ENCODE data around the gene OR2D3.
"Not testable (repeated sequence)": the region's sequence is repeated elsewhere in the genome, so short reads cannot be mapped to it uniquely, and the experiment has no call there.

The OR2D3 gene

GRCh38 chr11:6920702-6921101 is at the start of gene OR2D3:
Gene OR2D3 (plus strand): TSS chr11:6921002. CDS start chr11:6921002, 0 bp downstream.
- H3K4me3 ChIP-seq (replicated peaks; ENCODE audit: low read depth, low read length), result no peak within 1 kb of the TSS
- H3K27me3 ChIP-seq (replicated peaks; ENCODE audit: control insufficient read depth, insufficient read depth, low read length), result no peaks in the 10 kb centered on the region
- no peak for DNase-seq (ENCODE audit: extremely low read depth, insufficient read length)
- TF ChIP-seq, protein P1, sequence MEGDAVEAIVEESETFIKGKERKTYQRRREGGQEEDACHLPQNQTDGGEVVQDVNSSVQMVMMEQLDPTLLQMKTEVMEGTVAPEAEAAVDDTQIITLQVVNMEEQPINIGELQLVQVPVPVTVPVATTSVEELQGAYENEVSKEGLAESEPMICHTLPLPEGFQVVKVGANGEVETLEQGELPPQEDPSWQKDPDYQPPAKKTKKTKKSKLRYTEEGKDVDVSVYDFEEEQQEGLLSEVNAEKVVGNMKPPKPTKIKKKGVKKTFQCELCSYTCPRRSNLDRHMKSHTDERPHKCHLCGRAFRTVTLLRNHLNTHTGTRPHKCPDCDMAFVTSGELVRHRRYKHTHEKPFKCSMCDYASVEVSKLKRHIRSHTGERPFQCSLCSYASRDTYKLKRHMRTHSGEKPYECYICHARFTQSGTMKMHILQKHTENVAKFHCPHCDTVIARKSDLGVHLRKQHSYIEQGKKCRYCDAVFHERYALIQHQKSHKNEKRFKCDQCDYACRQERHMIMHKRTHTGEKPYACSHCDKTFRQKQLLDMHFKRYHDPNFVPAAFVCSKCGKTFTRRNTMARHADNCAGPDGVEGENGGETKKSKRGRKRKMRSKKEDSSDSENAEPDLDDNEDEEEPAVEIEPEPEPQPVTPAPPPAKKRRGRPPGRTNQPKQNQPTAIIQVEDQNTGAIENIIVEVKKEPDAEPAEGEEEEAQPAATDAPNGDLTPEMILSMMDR (IDR thresholded peaks at IDR 0.05; ENCODE audit: insufficient read depth, low read length, poor library complexity, severe bottlenecking), result no peak
- no peaks in the 10 kb centered on the region for H3K36me3 ChIP-seq (ENCODE audit: control insufficient read depth, insufficient read depth, low read length)

DNA sequence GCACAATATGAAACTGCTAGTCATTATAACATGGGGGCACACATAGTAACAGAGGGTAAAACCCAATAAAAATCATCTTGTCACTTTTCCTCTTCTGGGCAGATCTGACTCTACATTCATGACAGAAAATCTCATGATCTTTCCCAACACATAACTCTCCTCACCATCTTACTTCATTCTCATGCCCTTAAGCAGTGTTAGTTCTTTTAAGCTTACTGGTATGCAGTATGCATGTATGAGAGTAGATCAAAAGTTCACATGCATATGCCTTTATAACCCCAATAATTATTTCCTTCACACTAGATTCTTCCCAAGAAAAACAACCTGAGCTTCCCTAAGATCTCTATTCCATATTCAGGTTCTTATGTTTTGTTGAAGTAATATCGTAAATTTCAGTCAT is 49.5 kb upstream of the OR2D3 start:
- no peaks in the 10 kb centered on the region for H3K27me3 ChIP-seq (replicated peaks; ENCODE audit: control insufficient read depth, insufficient read depth, low read length)
- no peak overlapping the region for H3K4me3 ChIP-seq (replicated peaks; ENCODE audit: low read depth, low read length)
- no peak for DNase-seq (ENCODE audit: extremely low read depth, insufficient read length)
- TF ChIP-seq, protein P1 (IDR thresholded peaks at IDR 0.05; ENCODE audit: insufficient read depth, low read length, poor library complexity, severe bottlenecking), result no peak
- H3K36me3 ChIP-seq (ENCODE audit: control insufficient read depth, insufficient read depth, low read length), result no peaks in the 10 kb centered on the region

DNA sequence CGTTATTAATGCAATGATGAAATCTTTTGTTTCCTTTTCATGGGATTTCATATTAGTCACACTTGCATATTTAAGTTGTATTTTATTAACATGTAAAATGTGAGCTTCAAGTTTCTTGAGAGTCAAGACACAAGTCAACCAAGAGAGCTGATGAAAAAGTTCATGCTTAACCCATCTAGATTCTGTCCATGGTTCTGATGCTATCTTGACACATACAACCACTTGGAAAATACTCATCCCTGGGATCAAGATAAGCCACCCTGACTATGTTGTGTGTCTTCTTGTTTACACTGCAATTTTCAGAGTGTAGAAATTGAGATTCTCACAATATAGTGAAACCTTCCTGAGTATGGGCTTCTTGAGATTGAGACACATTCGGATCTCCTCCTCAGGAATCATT is 45.0 kb upstream of the OR2D3 start:
- H3K4me3 ChIP-seq (replicated peaks; ENCODE audit: low read depth, low read length), result no peak overlapping the region
- DNase-seq (ENCODE audit: extremely low read depth, insufficient read length), result no peak
- no peaks in the 10 kb centered on the region for H3K27me3 ChIP-seq (replicated peaks; ENCODE audit: control insufficient read depth, insufficient read depth, low read length)
- H3K36me3 ChIP-seq (ENCODE audit: control insufficient read depth, insufficient read depth, low read length), result no peaks in the 10 kb centered on the region
- TF ChIP-seq, protein P1 (IDR thresholded peaks at IDR 0.05; ENCODE audit: insufficient read depth, low read length, poor library complexity, severe bottlenecking), result no peak

- TF ChIP-seq, protein P1 (IDR thresholded peaks at IDR 0.05; ENCODE audit: insufficient read depth, low read length, poor library complexity, severe bottlenecking), result no peak
- no peaks in the 10 kb centered on the region for H3K36me3 ChIP-seq (ENCODE audit: control insufficient read depth, insufficient read depth, low read length)
- H3K27me3 ChIP-seq (replicated peaks; ENCODE audit: control insufficient read depth, insufficient read depth, low read length), result no peaks in the 10 kb centered on the region
- no peak for DNase-seq (ENCODE audit: extremely low read depth, insufficient read length)
- H3K4me3 ChIP-seq (replicated peaks; ENCODE audit: low read depth, low read length), result no peak within 1 kb of the TSS
Measured at GRCh38 chr11:6876325-6876724, 44.5 kb upstream of the OR2D3 start, which contains the start of gene OR10A4. Gene OR10A4 (plus strand): TSS chr11:6876625. CDS start chr11:6876648, 23 bp downstream.

- DNase-seq (ENCODE audit: extremely low read depth, insufficient read length), result peak; percentile 7
- no peak overlapping the region for H3K4me3 ChIP-seq (replicated peaks; ENCODE audit: low read depth, low read length)
- TF ChIP-seq, protein P1 (IDR thresholded peaks at IDR 0.05; ENCODE audit: insufficient read depth, low read length, poor library complexity, severe bottlenecking), result no peak
- no peaks in the 10 kb centered on the region for H3K27me3 ChIP-seq (replicated peaks; ENCODE audit: control insufficient read depth, insufficient read depth, low read length)
- no peaks in the 10 kb centered on the region for H3K36me3 ChIP-seq (ENCODE audit: control insufficient read depth, insufficient read depth, low read length)
Measured at GRCh38 chr11:6876914-6877313, 43.9 kb upstream of the OR2D3 start.

GRCh38 chr11:6882751-6883150 is 38.1 kb upstream of the OR2D3 start:
- Histone ChIP-seq H3K27me3 (replicated peaks; ENCODE audit: control insufficient read depth, insufficient read depth, low read length) (no peaks in the 10 kb centered on the region; the same call in 1 of the 2 replicates), H3K4me3 (replicated peaks; ENCODE audit: low read depth, low read length) (no peak overlapping the region), H3K36me3 (ENCODE audit: control insufficient read depth, insufficient read depth, low read length) (no peaks in the 10 kb centered on the region)
- no peak for DNase-seq (ENCODE audit: extremely low read depth, insufficient read length)
- TF ChIP-seq, protein P1 (IDR thresholded peaks at IDR 0.05; ENCODE audit: insufficient read depth, low read length, poor library complexity, severe bottlenecking), result no peak

- not testable (repeated sequence) for H3K36me3 ChIP-seq (ENCODE audit: control insufficient read depth, insufficient read depth, low read length); DNase-seq (ENCODE audit: extremely low read depth, insufficient read length); H3K4me3 ChIP-seq (replicated peaks; ENCODE audit: low read depth, low read length); H3K27me3 ChIP-seq (replicated peaks; ENCODE audit: control insufficient read depth, insufficient read depth, low read length)
Measured at GRCh38 chr11:6887711-6888110, 33.1 kb upstream of the OR2D3 start.
